GM21515 (cell line): ENCODE measurements around the gene SLC29A2.
"Not testable (repeated sequence)": the region's sequence is repeated elsewhere in the genome, so short reads cannot be mapped to it uniquely, and the experiment has no call there.

Source experiments
- ATAC-seq: cut with Tn5 transposase; IDR thresholded peaks from one replicate; pipeline ENCODE4 v1.9.1; 2021; ENCODE audit not compliant: unreplicated experiment

The SLC29A2 gene

DNA sequence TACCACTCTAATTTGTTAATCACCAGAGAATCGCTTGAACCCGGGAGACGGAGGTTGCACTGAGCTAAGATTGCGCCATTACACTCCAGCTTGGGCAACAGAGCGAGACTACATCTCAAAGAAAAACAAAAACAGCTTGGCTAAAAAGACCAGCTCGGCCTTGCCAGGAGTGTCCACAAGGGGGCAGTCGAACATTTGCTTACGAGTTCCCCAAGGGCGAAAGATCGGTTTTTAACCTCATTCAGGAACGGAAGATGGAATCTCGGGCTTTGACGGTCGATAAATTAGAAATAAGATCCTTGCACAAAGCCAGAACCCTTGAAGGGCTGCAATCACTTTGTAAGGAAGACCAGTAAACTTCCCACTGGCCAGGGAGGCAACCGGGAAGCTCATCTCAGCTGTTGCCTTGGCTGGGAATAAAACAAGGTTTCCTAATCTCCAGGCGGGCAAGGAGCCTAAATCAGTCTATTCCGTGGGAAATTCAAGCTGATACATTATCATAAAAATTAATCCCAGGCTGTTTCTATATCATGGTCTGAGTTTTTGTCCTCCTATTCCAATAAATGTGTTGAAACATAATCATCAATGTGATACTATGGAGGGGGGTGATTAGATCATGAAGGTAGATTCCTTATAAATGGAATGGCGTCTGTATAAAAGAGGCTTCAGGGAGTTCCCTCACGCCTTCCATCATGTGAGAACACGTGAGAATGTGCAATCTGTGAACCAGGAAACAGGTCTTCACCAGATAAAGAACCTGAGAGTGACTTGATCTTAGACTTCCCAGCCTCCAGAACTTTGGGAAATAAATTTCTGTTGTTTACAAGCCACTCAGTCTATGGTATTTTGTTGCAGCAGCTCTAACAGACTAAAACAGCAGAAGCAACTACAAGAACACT lies 14.9 kb upstream of the SLC29A2 start:
- no peak for ATAC-seq

DNA sequence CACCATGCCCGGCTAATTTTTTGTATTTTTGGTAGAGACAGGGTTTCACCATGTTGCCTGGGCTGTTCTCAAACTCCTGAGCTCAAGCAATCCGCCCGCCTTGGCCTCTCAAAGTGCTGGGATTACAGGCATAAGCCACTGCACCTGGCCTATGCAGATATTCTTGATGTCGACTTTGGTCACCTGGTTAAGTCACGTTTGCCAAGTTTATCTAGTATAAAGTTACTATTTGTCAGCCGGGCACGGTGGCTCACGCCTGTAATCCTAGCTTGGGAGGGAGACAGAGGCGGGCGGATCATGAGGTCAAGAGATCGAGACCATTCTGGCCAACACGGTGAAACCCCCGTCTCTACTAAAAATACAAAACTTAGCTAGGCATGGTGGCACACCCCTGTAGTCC lies 12.8 kb upstream of the SLC29A2 start:
- not testable (repeated sequence) for ATAC-seq

DNA sequence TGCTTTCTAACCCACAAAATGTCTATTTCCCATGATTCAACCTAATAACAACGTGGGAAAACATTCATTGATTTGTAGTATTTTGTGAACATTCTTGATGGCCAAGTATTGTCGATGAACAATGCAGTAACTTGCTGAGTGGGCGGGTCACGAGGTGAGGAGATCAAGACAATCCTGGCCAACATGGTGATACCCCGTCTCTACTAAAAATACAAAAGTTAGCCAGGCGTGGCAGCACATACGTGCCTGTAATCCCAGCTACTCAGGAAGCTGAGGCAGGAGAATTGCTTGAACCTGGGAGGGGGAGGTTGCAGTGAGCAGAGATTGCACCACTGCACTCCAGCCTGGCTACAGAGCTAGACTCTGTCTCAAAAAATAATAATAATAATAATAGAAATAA lies 8.7 kb upstream of the SLC29A2 start:
- ATAC-seq = not testable (repeated sequence)

DNA sequence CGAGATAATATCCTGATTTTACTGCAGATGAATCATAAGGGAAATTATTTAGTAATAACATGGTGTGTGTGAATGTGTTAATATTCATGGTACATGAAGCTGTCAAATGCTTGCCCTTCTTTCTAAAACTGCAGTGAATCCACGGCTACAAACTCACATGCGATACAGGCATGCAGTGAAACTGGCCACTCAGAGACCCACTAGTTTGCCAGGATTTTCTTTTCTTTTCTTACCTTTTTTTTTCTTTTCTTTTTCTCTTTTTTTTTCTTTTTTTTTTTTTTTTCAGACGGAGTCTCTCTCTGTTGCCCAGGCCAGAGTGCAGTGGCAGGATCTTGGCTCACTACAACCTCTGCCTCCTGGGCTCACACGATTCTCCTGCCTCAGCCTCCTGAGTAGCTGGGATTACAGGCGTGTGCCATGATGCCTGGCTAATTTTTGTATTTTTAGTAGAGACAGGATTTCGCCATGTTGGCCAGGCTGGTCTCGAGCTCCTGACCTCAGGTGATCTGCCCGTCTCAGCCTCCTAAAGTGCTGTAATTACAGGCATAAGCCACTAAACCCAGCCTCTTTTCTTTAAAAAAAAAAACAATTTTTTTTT lies 2.2 kb upstream of the SLC29A2 start:
- ATAC-seq = not testable (repeated sequence)

DNA sequence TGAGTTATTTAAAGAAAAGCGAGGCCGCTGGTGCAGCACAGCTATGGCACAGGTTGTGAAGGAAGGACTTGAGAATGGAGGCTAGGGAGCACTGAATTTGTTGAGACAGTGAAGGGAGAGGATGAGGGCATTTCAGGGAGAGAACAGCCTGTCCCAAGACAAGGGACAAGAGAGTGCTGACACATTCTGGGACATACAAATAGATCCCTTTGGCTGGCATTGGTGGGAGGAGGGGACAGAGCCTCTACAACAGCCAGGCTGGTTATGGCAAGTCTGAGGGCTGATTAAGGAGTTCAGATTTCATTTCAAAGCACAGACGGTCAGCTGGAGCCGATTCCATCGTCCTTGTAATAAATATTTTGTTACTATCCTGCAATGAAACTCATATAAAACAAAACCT lies 1.7 kb upstream of the SLC29A2 start:
- no peak for ATAC-seq

DNA sequence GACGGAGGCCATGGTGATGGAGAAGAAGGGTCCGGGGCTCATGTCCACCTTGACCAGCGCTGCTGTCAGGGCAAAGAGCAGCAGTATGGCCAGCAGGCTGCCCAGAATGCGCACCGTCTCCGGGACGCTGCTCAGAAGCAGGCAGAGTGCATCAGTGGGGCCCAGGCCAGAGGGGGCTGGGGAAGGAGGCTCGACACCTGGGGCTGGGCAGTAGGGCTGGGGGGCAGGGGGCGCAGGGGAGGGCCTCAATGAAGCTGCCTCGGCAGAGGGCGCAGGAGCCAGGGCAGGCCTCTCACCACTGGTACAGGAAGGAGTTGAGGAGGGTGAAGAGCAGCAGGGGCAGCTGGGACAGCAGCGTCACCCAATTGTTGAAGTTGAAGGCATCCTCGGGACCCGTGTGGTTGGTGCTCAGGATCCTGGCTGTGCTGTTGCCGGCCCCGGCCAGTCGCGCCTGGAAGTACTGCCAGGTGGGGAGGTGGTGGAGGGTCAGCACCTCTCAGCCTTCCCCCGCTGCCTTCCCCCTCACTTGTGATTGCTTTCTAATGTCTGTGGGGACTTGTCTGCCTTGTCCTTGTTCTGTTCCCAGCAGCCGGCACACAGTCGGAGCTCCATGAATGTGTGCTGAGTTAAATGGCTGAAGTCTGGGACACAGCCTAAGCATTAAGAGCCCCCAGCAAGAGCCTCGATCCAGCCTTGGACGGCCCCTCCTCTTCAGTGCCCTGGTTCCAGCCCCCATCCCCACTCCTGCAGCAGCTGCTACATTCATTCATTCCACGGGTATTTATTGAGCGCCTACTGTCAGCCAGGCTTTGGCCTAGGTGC lies 2.3 kb downstream of the SLC29A2 start:
- no peak for ATAC-seq

DNA sequence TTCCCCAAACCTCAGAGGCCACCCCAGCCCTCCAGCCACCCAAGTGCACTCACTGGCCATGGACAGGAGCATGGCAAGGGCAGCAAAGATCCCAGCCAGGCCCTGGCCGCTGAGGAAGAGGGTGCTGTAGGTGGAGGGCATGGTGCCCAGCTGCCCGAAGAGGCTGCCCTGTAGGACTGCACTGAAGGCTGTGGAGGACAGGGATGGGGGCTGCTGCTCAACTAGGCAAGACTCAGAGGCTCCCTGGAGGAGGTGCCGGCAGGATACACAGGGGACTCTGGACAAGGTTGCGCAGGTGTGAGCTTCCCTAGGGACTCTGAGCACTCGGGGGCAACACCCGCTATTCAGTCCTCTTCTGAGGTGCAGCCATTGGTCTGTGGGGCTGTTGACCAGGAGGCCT lies 3.1 kb downstream of the SLC29A2 start:
- no peak for ATAC-seq

DNA sequence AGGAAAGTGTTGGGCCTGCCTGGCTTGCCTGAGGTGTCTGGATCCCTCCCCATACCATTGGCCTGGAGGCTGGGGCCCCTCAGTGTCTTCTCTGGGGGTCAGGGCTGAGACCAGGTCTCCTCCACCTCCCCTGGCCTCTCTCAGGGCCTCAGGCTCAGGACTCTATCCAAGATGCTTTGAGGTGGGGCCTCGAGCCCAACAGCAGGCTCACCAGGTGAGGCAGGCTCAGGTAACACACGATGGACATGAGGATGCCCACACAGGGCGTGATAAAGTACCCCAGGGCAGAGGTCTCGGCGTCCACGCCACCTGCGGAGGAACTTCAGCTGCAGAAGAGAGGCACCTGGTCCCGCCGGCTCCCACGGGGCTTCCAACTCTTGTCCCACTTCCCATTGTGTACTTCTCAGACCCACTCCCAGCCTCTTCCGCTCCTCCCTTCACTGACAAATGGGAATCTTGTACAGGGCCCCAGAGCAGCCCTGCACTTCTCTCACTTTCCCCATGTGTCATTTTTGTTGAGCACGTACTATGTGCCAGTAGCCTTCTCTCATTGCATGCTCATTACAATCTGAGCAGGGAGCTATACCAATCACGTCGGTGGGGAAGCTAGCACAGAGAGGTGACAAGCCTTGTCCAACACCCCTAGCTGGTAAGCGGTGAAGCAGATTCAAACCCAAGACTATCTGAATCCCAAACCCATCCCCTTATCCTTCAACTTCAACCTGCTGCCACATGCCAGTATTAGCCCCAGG lies 3.8 kb downstream of the SLC29A2 start:
- no peak for ATAC-seq

DNA sequence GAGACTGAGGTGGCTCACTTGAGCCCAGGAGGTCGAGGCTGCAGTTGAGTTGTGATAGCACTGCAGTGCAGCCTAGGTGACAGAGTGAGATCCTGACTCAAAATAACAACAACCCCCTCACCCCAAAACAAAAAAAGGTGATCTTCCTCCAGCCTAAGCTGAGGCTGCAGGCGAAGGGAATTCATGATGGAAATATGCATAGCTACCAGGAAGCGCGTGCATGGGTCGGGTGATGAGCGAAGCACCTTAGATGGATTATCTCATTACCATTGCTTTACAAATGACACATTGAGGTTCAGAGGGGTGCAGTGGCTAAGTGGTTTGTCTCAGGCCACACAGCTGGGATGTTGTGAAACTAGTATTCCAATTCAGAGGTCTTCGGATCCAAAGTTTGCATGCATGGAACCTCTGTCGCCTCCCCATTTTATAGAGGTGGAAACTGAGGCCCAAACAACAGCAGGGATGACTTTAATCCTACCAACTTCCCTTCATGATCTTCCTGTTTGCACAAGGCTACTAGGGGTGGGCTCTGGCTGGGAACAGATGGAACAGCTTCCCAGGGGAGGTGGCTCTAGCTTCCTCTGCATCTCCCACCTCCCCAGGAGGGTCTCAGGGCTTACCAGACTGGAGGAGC lies 4.6 kb downstream of the SLC29A2 start:
- ATAC-seq = no peak

DNA sequence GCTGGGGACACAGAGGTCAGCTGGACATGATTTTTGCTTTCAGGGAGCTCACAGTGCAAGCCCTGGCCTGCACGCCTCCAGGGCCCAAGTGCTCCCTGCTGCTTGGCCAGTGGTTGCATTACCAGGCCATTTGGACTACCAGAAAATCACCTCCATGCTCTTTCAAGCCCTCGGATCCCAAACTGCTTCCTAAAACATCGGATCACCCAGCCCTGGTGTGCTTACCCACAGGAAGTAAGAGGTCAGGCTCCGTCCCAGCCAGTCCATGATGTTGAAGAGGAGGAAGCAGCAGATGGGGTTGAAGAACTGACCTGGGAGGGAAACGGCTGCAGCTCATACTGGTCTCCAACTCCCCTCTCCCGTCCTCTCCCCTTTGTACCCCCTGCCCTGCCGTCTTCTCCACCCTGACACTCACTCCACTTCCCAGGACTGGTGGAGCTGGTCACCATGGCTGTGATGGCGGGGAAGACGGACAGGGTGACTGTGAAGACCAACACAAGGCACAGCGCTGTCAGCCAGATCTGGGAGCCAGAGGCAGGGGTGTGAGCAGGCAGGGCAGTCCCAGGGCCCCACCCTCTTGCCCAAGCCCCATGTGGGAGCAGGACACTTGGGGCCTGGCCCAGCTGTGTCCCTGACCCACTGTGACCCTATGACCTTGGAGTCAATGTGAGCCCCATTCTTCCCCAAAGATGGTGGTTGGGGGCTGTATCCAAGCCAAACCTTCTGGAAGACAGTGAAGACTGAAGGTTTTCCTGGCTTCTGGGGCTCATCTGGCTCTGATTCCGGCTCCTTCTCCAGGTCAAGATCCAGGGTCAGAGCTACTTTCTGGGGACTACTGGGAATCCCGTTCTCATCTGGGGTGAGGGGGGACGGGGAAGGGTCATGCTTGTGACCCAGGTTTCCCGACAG lies 5.6 kb downstream of the SLC29A2 start:
- ATAC-seq = no peak

DNA sequence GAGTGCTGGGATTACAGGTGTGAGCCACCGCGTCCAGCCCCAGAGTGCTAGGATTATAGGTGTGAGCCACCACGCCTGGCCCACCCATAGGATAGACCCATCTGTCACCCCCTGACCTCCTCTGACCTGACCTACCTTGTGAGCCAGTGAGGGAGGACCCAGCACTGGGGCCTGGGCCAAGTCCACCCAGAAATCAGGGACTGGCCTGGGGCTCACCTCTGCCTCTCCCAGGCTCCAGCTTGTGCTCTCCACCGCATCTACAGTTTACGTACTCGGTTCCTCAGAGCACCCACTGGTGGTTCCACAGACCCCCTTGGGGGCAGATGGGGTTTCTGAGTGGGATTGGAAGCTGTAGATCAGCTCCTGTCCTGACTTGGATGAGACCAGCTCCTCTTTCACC lies 6.4 kb downstream of the SLC29A2 start:
- no peak for ATAC-seq

DNA sequence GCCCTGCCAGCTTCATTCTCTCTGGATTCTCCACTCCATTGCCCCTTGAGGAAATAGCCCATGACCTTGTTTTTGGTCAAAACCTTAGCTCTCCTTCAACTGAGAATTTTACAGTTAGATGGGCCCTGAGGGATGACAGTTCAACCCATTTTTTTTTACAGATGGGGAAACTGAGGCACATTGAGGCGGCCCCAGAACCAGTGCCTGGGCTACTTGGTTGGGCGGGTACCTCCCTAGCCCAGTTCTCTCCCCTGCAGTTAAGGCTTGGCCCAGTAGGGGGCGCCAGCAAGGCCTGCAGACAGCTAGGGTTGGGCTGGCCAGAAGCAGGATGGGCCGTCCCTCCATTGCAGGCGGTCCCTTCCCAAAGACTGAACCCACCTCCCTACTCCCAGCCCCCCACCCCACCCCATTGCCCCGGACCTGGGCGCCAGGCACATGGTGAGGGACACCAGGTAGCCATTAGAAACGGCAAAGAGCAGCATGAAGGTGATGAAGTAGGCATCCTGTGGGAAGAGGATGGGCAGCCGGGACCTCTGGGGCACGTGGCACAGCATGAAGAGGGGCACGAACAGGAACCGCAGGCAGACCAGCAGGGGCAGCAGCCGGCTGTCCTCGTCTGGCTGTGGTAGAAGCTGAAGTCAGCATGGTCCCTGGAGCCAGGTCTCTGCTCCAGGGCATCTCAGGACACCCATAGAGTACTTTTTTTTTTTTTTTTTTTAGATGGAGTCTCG lies 7.6 kb downstream of the SLC29A2 start:
- ATAC-seq = no peak

DNA sequence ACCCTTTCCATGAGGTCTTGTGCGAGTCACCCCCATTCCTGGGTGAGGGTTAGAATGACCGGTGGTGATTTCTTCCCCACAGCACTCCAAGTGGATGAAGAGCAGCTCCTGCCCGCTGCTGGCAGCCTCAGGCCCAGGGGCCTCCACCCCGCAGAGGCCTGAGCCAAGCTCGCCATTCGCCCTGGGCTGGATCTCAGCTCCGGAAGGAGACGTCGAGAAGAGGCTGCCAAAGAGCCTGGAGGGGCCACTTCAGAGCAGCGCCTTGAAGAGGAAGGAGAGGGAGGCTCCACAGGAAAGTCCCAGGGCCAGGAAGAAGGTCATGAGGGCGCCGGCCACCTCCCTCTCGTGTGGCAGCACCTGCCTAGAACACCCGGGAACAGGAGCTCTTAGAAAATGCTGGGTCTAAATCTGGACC lies 8.4 kb downstream of the SLC29A2 start:
- ATAC-seq = no peak

DNA sequence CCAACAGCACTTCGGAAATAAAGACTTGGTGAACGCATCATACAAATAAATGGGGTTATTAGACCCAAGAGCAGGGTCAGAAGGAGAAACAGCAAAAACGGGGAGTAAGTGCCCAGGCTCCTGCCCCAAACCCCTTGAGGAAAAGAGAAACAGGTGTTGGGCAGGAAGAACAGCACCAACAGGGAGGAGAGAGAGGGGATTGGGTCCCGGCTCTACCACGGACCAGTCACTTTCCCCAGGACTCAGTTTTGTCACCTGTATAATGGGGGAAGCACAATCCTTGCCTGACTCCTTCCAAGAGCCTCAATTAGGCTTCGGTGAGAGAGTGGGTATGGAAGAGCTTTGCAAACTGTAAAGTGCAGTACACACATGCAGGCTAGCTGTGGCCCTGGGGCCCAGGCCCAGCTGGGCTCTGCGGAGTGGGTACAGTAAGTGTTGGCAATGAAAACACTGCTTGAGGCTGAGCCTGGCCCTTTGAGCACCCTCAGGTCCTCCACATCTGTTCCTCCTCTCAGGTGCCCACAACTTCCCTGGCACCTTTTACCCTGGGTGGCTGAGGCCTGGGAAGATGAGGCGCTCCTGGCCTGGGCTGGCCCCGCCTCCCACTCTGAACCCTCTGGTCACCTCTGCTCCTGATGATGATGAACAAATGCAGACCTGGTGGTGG lies 8.9 kb downstream of the SLC29A2 start:
- ATAC-seq = no peak

DNA sequence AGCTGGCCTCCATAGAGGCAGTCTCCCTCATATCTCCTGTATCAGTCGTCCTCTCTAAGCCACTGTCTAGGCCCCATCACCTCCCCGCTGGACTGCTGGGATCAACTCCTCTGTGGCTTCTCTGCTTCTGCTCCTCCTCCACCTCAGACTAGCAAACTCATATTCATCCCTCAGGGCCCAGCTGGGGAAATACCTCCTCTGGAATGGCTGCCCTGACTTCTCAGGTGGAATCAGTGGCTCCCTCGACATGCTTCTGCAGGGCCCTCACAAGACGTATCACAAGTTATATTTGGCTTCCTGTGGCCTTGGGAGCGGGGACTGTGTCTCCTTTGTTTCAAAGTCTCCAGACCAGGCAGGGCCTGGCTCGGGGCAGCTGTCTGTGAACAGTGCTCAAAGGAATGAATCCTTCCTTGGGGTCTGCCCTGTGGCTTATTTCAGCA lies 10.0 kb downstream of the SLC29A2 start:
- ATAC-seq = no peak

DNA sequence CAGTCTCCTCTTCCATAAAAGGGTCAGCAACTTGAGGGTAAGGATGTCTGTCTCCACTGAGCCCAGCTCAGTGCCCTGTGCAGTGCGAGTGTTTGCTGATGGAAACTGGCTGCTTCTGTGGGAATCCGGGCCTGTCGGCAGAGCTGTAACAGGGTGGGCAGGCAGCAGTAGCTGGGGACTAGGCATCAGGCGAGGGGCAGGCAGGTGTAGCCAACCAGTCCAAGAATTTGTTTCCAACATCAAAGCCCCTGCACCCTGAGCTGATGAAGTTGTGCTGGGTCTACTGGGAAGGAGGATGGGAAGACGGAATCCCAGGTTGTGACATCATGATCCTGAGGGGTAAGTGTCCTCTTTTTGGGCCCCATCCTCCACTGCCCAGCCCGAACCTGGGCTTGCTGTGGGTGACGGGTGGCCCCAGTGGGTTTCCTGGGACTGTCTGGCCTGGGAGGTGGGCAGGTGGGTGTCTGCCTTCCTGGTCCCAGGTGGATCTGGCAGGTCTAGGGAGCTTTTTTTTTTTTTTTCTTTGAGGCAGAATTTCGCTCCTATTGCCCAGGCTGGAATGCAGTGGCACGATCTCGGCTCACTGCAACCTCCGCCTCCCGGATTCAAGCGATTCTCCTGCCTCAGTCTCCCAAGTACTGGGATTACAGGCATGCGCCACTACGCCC lies 11.0 kb downstream of the SLC29A2 start:
- no peak for ATAC-seq

DNA sequence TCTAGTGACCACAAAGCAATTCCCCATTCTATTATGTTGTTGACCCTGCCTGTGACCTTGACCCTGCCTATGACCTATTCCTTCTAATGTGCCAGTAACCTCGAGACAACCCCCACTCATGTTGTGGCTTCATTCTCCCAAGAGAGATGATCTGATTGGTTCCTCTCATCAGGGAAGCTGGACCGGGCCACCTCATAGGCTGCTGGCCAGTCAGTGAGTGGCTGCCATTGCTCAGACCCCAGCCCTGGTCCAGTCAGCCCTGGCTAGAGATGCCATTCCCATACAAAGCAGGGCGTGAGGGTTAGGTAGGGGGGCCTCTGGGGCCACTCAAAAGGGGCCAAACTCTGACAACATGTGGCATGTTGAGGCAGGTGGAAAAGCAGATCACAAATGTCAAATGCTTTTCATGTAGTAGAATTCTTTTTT lies 11.9 kb downstream of the SLC29A2 start:
- no peak for ATAC-seq
